SKM-1 treated with dmso at 0.1 percent for 144 hours (cell line): ENCODE measurements around the gene GABRR3.
A peak's percentile ranks its signal among the peaks of the same experiment; 100 is the strongest.

ENCODE experiments used
- DNase-seq: peaks from one replicate; lab custom pipeline; 2025; ENCODE audit not compliant: unreplicated experiment; lab: John Stamatoyannopoulos, UW

GABRR3 gene

GRCh38 chr3:97959872-97960271 lies 75.2 kb downstream of the GABRR3 start:
- DNase-seq = no peak

GRCh38 chr3:97958796-97959195 lies 76.3 kb downstream of the GABRR3 start:
- DNase-seq = no peak

GRCh38 chr3:97958396-97958795 lies 76.7 kb downstream of the GABRR3 start:
- no peak for DNase-seq

GRCh38 chr3:97957617-97958311 lies 77.4 kb downstream of the GABRR3 start:
- no peak for DNase-seq

- no peak for DNase-seq
Observed at GRCh38 chr3:97956051-97956450, 79.1 kb downstream of the GABRR3 start.

- no peak for DNase-seq
Observed at GRCh38 chr3:97954228-97954827, 80.8 kb downstream of the GABRR3 start.

GRCh38 chr3:97952872-97953271 lies 82.2 kb downstream of the GABRR3 start:
- no peak for DNase-seq

GRCh38 chr3:97952280-97952679 lies 82.8 kb downstream of the GABRR3 start:
- DNase-seq = peak; percentile 8

GRCh38 chr3:97950360-97950759 lies 84.8 kb downstream of the GABRR3 start:
- DNase-seq = no peak

- no peak for DNase-seq
Observed at GRCh38 chr3:97949743-97950142, 85.4 kb downstream of the GABRR3 start.

- DNase-seq = no peak
Observed at GRCh38 chr3:97949110-97949485, 86.0 kb downstream of the GABRR3 start.

GRCh38 chr3:97948351-97949109 lies 86.6 kb downstream of the GABRR3 start:
- DNase-seq = no peak

- DNase-seq = no peak
Observed at GRCh38 chr3:97942801-97943546, 92.1 kb downstream of the GABRR3 start.

GRCh38 chr3:97940034-97940433 lies 95.1 kb downstream of the GABRR3 start:
- DNase-seq = no peak

GRCh38 chr3:97939401-97939800 lies 95.7 kb downstream of the GABRR3 start:
- DNase-seq = no peak

- no peak for DNase-seq
Observed at GRCh38 chr3:97938444-97938843, 96.7 kb downstream of the GABRR3 start.

- no peak for DNase-seq
Observed at GRCh38 chr3:97937205-97937604, 97.9 kb downstream of the GABRR3 start.

GRCh38 chr3:97935842-97936241 lies 99.3 kb downstream of the GABRR3 start:
- DNase-seq = no peak
